ENCODE results near the gene PHRF1.

The PHRF1 gene

DNA sequence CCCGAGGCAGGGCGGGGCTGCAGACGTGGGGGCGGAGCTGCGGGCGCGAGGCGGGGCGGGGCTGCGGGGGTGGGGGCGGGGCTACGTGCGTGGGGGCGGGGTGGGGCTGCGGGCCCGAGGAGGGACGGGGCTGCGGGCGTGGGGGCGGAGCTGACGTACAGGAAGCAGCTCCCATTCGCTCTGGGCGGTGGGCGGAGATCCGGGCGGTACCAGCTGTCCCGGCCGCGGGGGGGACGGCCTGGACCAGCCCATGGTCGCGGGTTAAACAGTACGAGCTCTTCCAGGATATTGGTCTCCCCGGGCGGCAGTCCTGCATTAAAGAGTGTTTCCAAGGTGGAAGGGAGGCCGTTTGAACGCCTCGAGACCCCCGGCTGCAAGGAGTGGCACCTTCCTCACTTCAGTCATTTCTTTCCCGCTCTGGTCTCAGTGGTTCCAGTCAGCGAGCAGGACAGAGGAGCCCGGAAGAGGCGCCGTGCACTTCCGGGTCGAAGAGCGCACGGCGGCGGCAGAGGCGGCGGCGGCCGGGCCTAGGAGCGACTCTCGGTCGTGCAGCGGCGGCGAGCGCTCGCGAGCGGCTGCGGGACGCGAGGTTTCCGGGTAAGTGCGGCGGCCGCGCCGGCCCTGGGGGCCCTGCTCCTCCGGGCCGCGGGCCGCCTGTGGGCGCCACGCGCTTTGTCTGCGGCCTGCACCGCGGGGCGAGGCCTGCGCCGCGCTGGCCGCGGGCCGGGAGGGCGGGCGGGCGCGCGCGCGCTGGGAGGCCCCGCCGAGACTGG, at the start of gene PHRF1:
Gene PHRF1, plus strand, starts transcription at position 475 of the 773 bp plus-strand sequence. CDS start 5,043 bp downstream, outside the sequence.
- peak; percentile 97 for DNase-seq

DNA sequence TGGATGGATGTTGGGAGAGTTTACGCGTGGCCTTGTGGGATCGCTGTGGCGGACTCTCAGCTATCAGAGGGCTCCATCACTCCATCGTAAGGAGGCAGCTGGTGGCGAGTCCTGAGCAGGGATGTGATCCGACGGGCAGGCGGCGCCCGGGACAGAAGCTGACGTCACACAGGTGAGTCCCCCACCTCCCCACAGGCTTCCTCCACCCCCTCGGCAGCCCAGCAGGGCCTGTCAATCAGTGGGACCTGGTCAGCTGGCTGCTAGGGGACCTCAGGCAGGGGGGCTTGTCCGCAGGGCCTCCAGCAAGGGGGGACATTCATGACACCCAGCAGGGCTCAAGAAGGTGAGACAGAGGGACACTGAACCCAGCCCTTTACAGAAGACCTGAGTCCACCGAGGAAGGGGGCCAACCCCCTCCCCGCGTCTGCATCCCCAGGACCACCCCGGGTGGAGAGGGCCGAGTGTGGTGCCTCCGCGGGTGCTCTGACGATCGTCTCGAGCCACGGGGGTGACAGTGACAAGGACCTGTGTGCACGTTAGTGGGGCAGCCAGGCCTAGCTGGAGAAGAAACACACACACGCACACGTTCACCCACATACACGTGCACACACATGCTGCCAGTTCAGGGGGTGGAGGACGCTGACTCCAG, 48.0 kb upstream of the PHRF1 start:
- DNase-seq = no peak

GRCh38 chr11:528815-529727, 47.2 kb upstream of the PHRF1 start:
- no peak for DNase-seq

- DNase-seq = no peak
These were observed 46.4 kb upstream of the PHRF1 start for GRCh38 chr11:529728-530411.

GRCh38 chr11:530960-531831, 45.1 kb upstream of the PHRF1 start:
- no peak for DNase-seq

DNA sequence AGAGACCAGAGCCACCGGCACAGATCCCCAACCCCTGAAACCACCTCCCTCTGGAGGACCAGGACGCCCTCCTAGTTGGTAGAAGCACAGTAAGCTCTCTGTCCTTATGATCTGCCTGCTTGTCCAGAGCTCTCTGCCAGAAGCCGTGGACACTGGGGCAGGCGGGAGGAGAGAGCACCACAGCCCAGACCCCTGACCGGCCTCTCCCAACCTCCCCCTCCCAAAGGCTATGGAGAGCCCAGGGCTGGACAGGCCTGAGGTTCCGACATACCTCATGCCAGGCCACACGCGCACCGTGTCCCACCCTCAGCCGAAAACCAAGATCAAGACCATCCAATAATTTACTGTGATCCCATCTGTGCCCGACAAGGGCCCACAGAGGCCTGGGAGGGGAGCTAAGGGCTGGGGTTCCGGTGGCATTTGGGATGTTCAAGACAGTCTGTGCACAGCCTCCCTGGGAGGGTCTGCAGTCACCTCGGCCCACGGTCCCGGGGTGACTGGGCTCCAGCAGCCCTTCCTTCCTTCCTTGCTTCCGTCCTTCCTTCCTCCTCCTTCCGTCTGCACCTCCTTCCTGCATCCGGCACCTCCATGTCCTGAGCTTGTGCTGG, 44.2 kb upstream of the PHRF1 start:
- no peak for DNase-seq

GRCh38 chr11:532527-532985, 43.7 kb upstream of the PHRF1 start:
- DNase-seq = no peak

- DNase-seq = no peak
These were observed 43.2 kb upstream of the PHRF1 start for GRCh38 chr11:532986-533585.

GRCh38 chr11:533586-534395, 42.5 kb upstream of the PHRF1 start:
- no peak for DNase-seq

- DNase-seq = peak; percentile 62
These were observed 41.7 kb upstream of the PHRF1 start for GRCh38 chr11:534396-535209.

DNA sequence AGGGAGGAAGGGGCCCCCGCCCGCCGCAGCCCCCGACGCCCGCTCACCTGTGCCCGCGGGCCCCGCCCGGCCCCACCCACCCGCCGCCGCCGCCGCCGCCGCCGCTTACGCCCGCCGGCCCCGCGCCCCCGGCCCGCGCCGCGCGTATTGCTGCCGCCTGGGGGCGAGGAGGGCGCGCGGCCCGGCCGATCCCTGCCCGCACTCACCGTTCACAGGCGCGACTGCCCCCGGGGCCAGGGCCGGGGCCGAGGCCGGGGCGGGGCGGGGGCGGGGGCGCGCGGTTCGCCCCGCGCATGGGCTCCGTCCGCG, 41.1 kb upstream of the PHRF1 start:
- DNase-seq = no peak

- peak; percentile 97 for DNase-seq
These were observed 40.5 kb upstream of the PHRF1 start, which contains the start of gene HRAS for GRCh38 chr11:535519-536454. TSS of gene HRAS (minus strand) at chr11:535576.

DNA sequence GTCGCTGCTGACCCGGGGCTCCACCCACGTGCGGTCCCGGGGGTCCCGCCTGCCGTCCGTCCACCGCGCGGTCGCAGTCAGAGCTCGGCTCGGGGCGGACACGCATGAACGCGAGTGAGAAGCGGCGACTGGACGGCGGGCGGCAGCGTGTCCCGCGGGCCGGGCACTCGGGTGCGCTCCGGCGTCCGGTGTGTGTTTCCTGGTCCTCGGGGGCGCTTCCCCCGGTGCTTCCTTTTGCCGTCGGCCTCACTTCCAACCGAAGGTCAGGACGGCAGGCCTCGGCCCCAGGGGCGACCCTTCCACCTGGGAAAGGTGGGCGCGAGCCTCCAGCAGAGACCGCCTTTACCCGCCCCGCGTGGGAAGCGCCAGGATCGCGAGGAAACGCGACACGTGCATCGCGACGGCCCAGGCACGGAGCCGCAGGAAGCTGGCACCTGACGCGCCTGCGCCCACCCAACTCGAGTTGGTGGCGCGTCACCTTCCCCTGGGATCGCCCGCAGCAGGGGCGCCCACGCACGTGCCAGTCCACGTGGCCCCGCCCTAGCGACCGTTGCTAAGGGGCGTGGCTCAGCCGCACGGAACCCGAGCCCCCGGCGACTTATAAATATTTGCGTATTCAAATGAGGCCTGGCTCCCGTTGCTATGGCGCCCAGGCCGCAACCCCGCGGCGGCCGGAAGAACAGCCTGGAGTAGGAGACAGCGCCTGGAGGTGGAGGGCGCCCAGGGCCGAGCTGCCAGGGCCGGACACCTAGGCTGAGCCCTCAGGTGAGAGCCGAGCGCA, 39.2 kb upstream of the PHRF1 start, which contains the start of gene LRRC56:
Gene LRRC56, plus strand, starts transcription at position 687 of the 781 bp plus-strand sequence. CDS start 3,158 bp downstream, outside the sequence.
- DNase-seq = peak; percentile 93

- DNase-seq = no peak
These were observed 38.4 kb upstream of the PHRF1 start for GRCh38 chr11:537622-538430.

- DNase-seq = no peak
These were observed 37.7 kb upstream of the PHRF1 start for GRCh38 chr11:538431-539051.
